ENCODE results near the gene SMIM21.

SMIM21 gene

DNA sequence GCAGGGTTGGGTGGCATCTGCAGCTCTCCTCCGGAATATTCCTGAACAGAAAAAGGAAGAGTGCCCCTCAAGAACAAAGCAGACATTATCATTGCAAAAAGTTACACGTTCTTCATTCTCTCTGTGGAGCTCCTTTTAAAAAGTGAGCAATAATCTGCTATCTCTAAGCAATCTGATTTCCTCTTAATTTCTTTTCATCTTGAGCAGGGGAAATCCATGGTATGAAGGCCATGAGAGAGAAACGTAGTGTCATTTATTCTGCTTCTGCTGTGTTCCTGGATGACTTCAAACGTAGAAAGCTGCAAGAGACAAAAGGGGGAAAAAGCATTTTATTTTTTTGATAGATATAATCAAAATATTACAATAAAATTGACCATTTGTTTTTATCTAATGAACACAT lies 16.9 kb downstream of the SMIM21 start:
- no peak for TF ChIP-seq FOXP2 (optimal IDR thresholded peaks at IDR 0.05; ENCODE audit: control extremely low read depth, extremely low read length, insufficient read depth)
- no peak for TF ChIP-seq EZH2 (IDR thresholded peaks at IDR 0.05)
- TF ChIP-seq POLR2AphosphoS5 (IDR thresholded peaks at IDR 0.05; ENCODE audit: borderline replicate concordance, low read depth, low read length): no peak
- no peaks in the 10 kb centered on the region for H3K9me3 ChIP-seq (ENCODE audit: low read depth, low read length)
- H3K9ac ChIP-seq (ENCODE audit: insufficient read length): no peak overlapping the region
- H3K36me3 ChIP-seq (ENCODE audit: insufficient read depth, low read length): no peaks in the 10 kb centered on the region
- no peak for DNase-seq (ENCODE audit: low read depth, low spot score)
- no peak overlapping the region for H3K4me3 ChIP-seq
- H3K27ac ChIP-seq: no peak overlapping the region

DNA sequence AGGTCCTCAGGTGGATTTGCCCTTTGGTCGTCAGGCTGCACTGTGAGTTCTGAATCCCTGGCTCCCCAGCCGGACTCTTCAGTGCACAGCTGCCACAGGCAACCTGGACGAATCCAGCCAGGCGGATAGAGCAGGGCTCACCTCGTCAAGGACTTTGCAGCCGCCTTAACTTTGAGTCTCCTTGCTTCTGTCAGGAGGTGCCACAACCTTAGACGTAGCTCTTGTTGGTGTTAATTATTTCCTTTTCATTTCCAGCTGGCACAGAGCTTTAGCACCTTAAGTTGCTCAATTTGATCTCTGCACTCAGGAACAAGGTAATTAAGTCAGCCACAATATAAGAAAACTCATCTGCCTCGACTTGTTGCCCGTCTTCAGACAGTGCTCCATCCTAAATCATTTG lies 17.7 kb downstream of the SMIM21 start:
- Histone ChIP-seq H3K9ac (ENCODE audit: insufficient read length) (no peak overlapping the region), H3K27ac (no peak overlapping the region), H3K4me3 (no peak overlapping the region), H3K36me3 (ENCODE audit: insufficient read depth, low read length) (no peaks in the 10 kb centered on the region), H3K9me3 (ENCODE audit: low read depth, low read length) (no peaks in the 10 kb centered on the region)
- DNase-seq (ENCODE audit: low read depth, low spot score): no peak
- TF ChIP-seq FOXP2 (optimal IDR thresholded peaks at IDR 0.05; ENCODE audit: control extremely low read depth, extremely low read length, insufficient read depth): no peak

DNA sequence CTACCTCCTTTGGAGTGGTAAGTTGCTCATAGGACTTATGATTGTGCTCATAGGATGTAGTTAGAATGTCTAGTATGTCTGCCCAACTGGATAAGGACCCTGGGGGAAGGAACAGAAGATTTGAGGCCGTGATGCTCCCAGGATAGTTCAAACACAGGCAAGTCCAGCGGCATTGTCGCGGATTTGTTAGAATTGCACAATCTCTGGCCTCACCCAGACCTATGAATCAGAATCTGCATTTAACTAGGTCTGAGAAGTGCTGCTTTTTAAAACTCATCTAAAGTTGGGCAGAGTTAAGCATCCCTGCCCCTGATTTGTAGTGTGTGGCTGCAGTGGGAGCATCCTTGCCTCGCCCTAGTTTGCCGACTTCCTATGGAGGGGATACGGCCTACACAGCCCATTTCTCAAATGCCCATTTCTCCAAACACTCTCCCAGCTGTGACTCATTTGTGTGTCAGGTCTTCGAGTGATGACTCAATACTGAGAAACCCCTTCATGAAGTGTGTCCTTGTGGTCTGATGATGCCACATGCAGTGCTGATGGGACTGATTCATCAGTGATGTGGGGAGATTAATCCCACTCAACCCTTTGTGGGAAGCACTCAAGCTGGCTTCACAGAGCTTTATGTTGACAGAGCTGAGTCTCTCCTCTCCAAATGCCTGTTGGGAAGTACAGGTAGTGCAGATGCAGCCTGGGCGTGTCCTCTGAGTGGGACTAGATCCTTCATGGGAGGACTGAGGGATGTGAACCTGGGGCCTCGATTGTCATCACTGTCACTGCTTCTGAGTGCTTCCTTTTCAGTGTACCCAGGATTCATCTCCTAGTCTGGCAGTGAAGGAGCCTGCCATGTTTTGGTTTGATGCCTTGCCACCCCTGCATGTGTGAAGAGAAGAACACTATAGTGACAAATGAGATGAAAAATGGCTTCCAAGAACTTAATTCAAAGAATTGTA lies 18.7 kb downstream of the SMIM21 start:
- H3K27ac ChIP-seq: no peak overlapping the region

DNA sequence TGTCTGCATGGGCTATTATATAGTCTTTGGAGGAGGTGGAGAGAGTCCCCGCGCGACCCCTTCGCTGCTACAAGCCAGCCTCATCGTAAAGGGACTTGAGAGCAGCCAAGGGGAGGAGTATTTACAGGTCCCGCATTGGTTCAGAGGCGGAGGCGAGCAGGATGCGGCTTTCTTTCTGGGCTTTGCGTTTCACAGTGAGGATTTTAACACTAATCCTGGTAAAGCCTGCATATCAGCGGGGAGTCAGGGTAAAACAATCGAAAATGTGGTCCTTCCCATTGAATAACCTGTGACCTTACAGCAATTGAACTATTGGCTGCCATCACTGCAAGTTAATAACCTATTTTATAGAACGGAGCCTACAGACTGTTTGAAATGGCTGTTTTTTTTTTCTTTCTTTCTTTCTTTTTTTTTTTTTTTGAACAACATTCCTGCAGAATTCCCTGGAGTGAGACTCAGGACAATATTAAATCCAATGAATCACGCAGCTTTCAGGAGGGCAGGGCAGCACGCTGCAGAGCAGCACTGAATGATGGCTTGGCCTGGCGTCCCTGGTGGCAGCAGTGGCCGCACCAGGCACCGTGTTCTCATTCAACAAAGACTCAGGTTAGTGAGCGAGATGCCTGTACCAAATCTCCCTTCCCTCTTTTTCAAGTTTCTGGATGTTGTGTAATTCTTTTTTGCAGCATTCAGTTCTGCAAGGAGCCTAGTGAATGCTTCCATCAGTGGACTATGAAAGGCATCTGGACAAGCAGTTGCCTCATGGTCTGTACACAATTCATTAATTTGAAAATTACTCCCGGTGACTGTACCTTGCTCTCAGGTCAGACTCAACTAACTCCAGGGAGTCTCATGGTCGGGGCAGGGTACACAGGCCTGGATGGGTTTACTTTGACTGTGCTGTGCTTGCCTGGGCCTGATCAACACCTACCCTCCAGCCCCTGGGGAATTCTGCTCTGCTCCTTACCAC lies 19.8 kb downstream of the SMIM21 start:
- Histone ChIP-seq H3K36me3 (ENCODE audit: insufficient read depth, low read length) (no peaks in the 10 kb centered on the region), H3K27ac (no peak overlapping the region), H3K9me3 (ENCODE audit: low read depth, low read length) (no peaks in the 10 kb centered on the region), H3K9ac (ENCODE audit: insufficient read length) (no peak overlapping the region), H3K4me3 (no peak overlapping the region)
- no peak for TF ChIP-seq FOXP2 (optimal IDR thresholded peaks at IDR 0.05; ENCODE audit: control extremely low read depth, extremely low read length, insufficient read depth)
- no peak for TF ChIP-seq POLR2AphosphoS5 (IDR thresholded peaks at IDR 0.05; ENCODE audit: borderline replicate concordance, low read depth, low read length)
- no peak for TF ChIP-seq EZH2 (IDR thresholded peaks at IDR 0.05)
- DNase-seq (ENCODE audit: low read depth, low spot score): no peak

More for the DNA sequence above, 18.7 kb downstream of the SMIM21 start:
- Histone ChIP-seq H3K4me3 (no peak overlapping the region), H3K9me3 (ENCODE audit: low read depth, low read length) (no peaks in the 10 kb centered on the region), H3K9ac (ENCODE audit: insufficient read length) (no peak overlapping the region), H3K36me3 (ENCODE audit: insufficient read depth, low read length) (no peaks in the 10 kb centered on the region)
- DNase-seq (ENCODE audit: low read depth, low spot score): no peak
- TF ChIP-seq FOXP2 (optimal IDR thresholded peaks at IDR 0.05; ENCODE audit: control extremely low read depth, extremely low read length, insufficient read depth): no peak
- TF ChIP-seq POLR2AphosphoS5 (IDR thresholded peaks at IDR 0.05; ENCODE audit: borderline replicate concordance, low read depth, low read length): no peak
- TF ChIP-seq EZH2 (IDR thresholded peaks at IDR 0.05): no peak

DNA sequence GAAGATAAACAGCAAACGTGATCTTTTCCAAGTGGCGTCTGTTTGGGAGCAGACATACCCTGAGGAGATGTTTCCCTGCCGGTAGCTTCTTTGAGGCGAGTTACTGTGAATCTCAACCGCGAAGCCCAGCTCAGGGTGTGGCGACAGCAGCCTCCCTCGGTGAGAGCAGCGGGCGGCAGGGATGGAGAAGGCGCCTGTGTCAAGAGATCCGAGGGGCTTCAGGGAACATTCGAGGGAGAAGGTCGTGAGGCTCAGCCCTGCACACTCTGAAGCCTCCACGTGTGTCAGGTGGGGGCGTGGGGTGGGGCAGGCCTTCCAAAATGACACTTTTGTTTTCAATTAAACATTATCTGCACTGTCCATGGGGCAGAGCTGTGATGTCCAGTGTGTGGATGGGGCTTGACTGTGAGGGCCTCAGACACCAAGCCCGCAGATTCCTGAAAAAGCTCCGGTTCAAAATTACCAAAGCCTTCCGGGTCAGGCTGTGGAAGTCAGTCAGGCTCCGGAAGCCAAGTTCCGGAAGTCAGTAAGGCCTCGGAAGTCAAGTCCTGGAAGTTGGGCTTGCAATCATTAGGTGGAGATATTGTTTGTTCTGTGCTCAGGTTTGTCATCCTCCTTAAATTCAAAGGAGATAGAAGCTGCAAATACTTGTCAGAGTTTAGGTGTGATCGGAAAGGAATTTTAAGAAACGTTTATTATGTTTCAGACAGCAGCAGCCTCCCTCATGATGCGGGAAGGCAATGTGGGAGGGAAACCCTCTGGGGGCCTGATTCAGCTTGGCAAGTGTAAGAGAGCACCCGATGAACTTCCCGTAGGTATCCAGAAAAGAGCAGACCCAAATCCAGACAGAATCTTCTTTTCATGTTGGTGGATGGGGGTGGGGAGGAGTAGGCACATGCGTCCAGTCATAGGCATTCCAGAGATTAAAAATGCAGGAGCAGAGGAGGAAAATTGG lies 20.7 kb downstream of the SMIM21 start:
- TF ChIP-seq EZH2 (IDR thresholded peaks at IDR 0.05): no peak
- no peak for TF ChIP-seq POLR2AphosphoS5 (IDR thresholded peaks at IDR 0.05; ENCODE audit: borderline replicate concordance, low read depth, low read length)
- no peak for TF ChIP-seq FOXP2 (optimal IDR thresholded peaks at IDR 0.05; ENCODE audit: control extremely low read depth, extremely low read length, insufficient read depth)

DNA sequence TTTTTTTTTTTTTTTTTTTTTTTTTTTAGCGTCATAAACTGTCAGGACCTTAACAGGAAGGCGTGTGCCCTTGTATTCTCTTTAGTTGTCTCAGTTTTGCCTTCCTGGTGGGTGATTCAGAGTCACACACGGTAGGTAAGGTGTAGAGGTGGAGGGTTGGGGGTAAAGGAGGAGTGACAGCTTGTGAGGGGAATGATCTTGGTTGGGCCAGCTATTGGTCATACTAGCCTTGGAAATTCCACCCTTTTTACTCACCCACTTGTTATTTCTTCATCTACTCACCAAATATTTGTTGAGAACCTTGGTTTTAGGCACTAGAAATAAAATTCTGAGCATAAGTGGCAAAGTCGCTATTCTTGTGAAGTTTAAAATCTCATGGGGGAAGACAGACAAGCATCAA lies 22.2 kb downstream of the SMIM21 start:
- DNase-seq (ENCODE audit: low read depth, low spot score): no peak
- H3K9me3 ChIP-seq (ENCODE audit: low read depth, low read length): no peaks in the 10 kb centered on the region
- TF ChIP-seq EZH2 (IDR thresholded peaks at IDR 0.05) (no peak), FOXP2 (optimal IDR thresholded peaks at IDR 0.05; ENCODE audit: control extremely low read depth, extremely low read length, insufficient read depth) (no peak), POLR2AphosphoS5 (IDR thresholded peaks at IDR 0.05; ENCODE audit: borderline replicate concordance, low read depth, low read length) (no peak)
- H3K36me3 ChIP-seq (ENCODE audit: insufficient read depth, low read length): no peaks in the 10 kb centered on the region
- H3K9ac ChIP-seq (ENCODE audit: insufficient read length): no peak overlapping the region
- H3K4me3 ChIP-seq: no peak overlapping the region
- no peak overlapping the region for H3K27ac ChIP-seq

More for the DNA sequence above, 20.7 kb downstream of the SMIM21 start:
- Histone ChIP-seq H3K36me3 (ENCODE audit: insufficient read depth, low read length) (no peaks in the 10 kb centered on the region), H3K9ac (ENCODE audit: insufficient read length) (no peak overlapping the region), H3K27ac (no peak overlapping the region), H3K9me3 (ENCODE audit: low read depth, low read length) (no peaks in the 10 kb centered on the region), H3K4me3 (no peak overlapping the region)
- DNase-seq (ENCODE audit: low read depth, low spot score): no peak

DNA sequence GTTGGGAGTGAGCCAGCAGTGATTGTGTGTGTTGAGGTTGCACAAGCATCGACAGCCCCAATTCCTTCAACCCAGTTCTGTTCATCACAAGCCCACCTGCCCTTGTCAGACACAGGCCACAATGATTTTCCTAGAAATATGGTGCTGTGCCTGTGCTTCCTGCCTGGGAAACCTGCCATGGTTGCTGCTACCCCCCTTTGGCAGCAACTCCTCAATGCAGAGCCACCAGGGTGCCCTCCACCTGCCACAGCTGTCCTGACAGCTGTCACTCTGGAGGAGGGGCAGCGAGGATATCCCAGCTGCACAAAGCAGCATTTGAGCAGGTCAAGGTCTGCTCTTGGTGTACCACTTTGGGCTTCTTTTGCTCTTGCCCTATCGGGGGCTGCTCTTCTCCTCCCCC lies 27.1 kb downstream of the SMIM21 start:
- H3K36me3 ChIP-seq (ENCODE audit: insufficient read depth, low read length): no peaks in the 10 kb centered on the region
- no peak overlapping the region for H3K4me3 ChIP-seq
- no peak overlapping the region for H3K9ac ChIP-seq (ENCODE audit: insufficient read length)
- no peak for TF ChIP-seq EZH2 (IDR thresholded peaks at IDR 0.05)
- no peak for TF ChIP-seq FOXP2 (optimal IDR thresholded peaks at IDR 0.05; ENCODE audit: control extremely low read depth, extremely low read length, insufficient read depth)
- no peaks in the 10 kb centered on the region for H3K9me3 ChIP-seq (ENCODE audit: low read depth, low read length)
- no peak for DNase-seq (ENCODE audit: low read depth, low spot score)
- H3K27ac ChIP-seq: no peak overlapping the region
